PC-3 (cell line): Measurements from ENCODE around the gene CAMTA1. TPM values are rescaled to one million over a fixed set of nuclear protein-coding genes. Genes with fewer than 3 reads are reported as not detected.

Experiments
- ATAC-seq: fragments of 200-7000 bp; cut with Tn5 transposase; 2 replicates; pipeline ENCODE4 v1.9.1; 2020; ENCODE audit warnings: mild to moderate bottlenecking, moderate library complexity
- BruUV-seq: library from RNA; stranded (reverse); fragments of 400-500 nt; replicated peaks from 2 replicates; lab custom pipeline; 2021; lab: Mats Ljungman, UMichigan
- CTCF ChIA-PET: fragments of 300-600 bp; sonication (Branson Sonifier 250); formaldehyde crosslinking; loops from one replicate; lab custom pipeline; 2022; ENCODE audit warnings: antibody characterized with exemption; lab: Charles Lee
- POLR2A ChIA-PET: fragments of 300-600 bp; sonication (Branson Sonifier 250); formaldehyde crosslinking; loops from one replicate; lab custom pipeline; 2022; ENCODE audit warnings: antibody characterized with exemption; ENCODE audit not compliant: unreplicated experiment; lab: Charles Lee
- DNase-seq: peaks from one replicate; pipeline ENCODE4 v3.0.0-alpha.2; 2015
- H2AFZ ChIP-seq: fragments of 300-600 bp; sonication (generic); 2 replicates; pipeline ENCODE4 v1.6.0; 2016; ENCODE audit warnings: antibody characterized with exemption, low read length
- H3F3A ChIP-seq: fragments of 300-600 bp; sonication (generic); one replicate; pipeline ENCODE4 v1.6.0; 2017; ENCODE audit warnings: antibody characterized with exemption, low read length, control low read depth, mild to moderate bottlenecking; ENCODE audit not compliant: unreplicated experiment
- H3K27ac ChIP-seq: fragments of 300-600 bp; sonication (generic); 2 replicates; pipeline ENCODE4 v1.5.1; 2016; ENCODE audit warnings: mild to moderate bottlenecking, low read length
- H3K27me3 ChIP-seq: fragments of 300-600 bp; sonication (generic); 2 replicates; pipeline ENCODE4 v1.6.1; 2016; ENCODE audit warnings: low read length, mixed read lengths
- H3K36me3 ChIP-seq: fragments of 300-600 bp; sonication (generic); 2 replicates; pipeline ENCODE4 v1.6.1; 2016; ENCODE audit warnings: low read depth, mixed run types, low read length, mixed read lengths
- H3K4me1 ChIP-seq: fragments of 300-600 bp; sonication (generic); 2 replicates; pipeline ENCODE4 v1.5.1; 2016; ENCODE audit warnings: low read length; ENCODE audit not compliant: insufficient read depth
- H3K4me2 ChIP-seq: fragments of 300-600 bp; sonication (generic); 2 replicates; pipeline ENCODE4 v1.6.0; 2016; ENCODE audit warnings: low read length
- H3K4me3 ChIP-seq: fragments of 300-600 bp; sonication (generic); 2 replicates; pipeline ENCODE4 v1.5.1; 2016; ENCODE audit warnings: mild to moderate bottlenecking, low read length, mixed read lengths
- H3K79me2 ChIP-seq: fragments of 300-600 bp; sonication (generic); 2 replicates; pipeline ENCODE4 v1.6.1; 2017; ENCODE audit warnings: low read length, mixed read lengths
- H3K9ac ChIP-seq: fragments of 300-600 bp; sonication (generic); 2 replicates; pipeline ENCODE4 v1.6.0; 2016; ENCODE audit warnings: mild to moderate bottlenecking, low read length
- H3K9me2 ChIP-seq: fragments of 300-600 bp; sonication (generic); replicated peaks from 2 replicates; pipeline ENCODE4 v1.6.1; 2016; ENCODE audit warnings: mixed run types, low read length, mixed read lengths
- H3K9me3 ChIP-seq: fragments of 300-600 bp; sonication (generic); 2 replicates; pipeline ENCODE4 v1.6.1; 2016; ENCODE audit warnings: low read length, mixed read lengths
- H4K20me1 ChIP-seq: fragments of 300-600 bp; sonication (generic); 2 replicates; pipeline ENCODE4 v1.6.1; 2016; ENCODE audit warnings: low read length, mixed read lengths
- EZH2 ChIP-seq: fragments of 300-600 bp; sonication (generic); IDR thresholded peaks from one replicate; pipeline ENCODE4 v1.6.1; 2017; ENCODE audit warnings: antibody characterized with exemption, mild to moderate bottlenecking, low read length; ENCODE audit not compliant: unreplicated experiment
- EZH2phosphoT487 ChIP-seq: fragments of 300-600 bp; sonication (generic); IDR thresholded peaks from 2 replicates; pipeline ENCODE4 v1.6.1; 2018; ENCODE audit warnings: mild to moderate bottlenecking, antibody characterized with exemption, low read length, borderline replicate concordance
- intact Hi-C: fragments of 100-400 bp; cut with micrococcal nuclease; formaldehyde crosslinking; loops from 2 replicates; pipeline ENCODE4 v1.9.0; 2023
- total RNA-seq: library from RNA; depleted of rRNA; stranded (reverse); fragments of >200 nt; gene quantifications from 2 replicates; pipeline ENCODE4 v1.2.3, GENCODE V29; 2014
- TF ChIP-seq, protein P1 (sequence below): fragments of 300-600 bp; sonication (generic); conservative IDR thresholded peaks from 2 replicates; pipeline ENCODE4 v1.5.1; 2017; ENCODE audit warnings: antibody characterized with exemption, low read depth, mild to moderate bottlenecking, low read length

Gene CAMTA1
- total RNA-seq, 1 experiment from 2014 or later: 40.8 TPM

DNA sequence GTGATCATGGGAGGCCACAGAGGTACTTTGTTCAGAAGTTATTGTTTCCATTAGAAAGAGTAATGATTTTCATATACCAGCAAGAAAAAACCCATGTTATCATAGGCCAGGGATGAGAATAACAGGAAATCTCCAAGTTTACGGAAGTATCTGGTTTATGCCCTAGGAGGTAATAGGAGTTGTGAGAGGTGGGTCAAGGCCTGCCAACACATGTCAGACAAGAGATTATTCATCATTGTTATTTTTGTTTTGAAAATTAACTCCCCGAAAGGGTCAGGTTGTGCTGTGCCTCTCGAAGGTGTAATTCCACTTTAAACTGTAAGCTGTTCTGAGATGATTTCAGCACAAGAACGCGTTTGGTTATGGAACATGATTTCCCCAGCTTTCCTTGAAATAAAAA is 218.4 kb downstream of the CAMTA1 start:
- H3K9me3 ChIP-seq: no peaks in the 10 kb centered on the region
- ChIA-PET POLR2A (no interaction called here), CTCF (no interaction called here)
- peaks cover 77% of the 10 kb centered on the region for H3K27me3 ChIP-seq
- no peak for TF ChIP-seq EZH2
- TF ChIP-seq, protein P1, sequence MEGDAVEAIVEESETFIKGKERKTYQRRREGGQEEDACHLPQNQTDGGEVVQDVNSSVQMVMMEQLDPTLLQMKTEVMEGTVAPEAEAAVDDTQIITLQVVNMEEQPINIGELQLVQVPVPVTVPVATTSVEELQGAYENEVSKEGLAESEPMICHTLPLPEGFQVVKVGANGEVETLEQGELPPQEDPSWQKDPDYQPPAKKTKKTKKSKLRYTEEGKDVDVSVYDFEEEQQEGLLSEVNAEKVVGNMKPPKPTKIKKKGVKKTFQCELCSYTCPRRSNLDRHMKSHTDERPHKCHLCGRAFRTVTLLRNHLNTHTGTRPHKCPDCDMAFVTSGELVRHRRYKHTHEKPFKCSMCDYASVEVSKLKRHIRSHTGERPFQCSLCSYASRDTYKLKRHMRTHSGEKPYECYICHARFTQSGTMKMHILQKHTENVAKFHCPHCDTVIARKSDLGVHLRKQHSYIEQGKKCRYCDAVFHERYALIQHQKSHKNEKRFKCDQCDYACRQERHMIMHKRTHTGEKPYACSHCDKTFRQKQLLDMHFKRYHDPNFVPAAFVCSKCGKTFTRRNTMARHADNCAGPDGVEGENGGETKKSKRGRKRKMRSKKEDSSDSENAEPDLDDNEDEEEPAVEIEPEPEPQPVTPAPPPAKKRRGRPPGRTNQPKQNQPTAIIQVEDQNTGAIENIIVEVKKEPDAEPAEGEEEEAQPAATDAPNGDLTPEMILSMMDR: no peak
- no peak for TF ChIP-seq EZH2phosphoT487
- H2AFZ ChIP-seq: no peak overlapping the region
- H3F3A ChIP-seq: no peaks in the 10 kb centered on the region
- no peaks in the 10 kb centered on the region for H4K20me1 ChIP-seq
- DNase-seq: no peak
- no peak overlapping the region for H3K4me3 ChIP-seq
- no peak for ATAC-seq
- no peaks in the 10 kb centered on the region for H3K4me1 ChIP-seq
- no peak overlapping the region for H3K9ac ChIP-seq
- intact Hi-C loops: no loop called here
- no peak overlapping the region for H3K27ac ChIP-seq
- no peaks in the 10 kb centered on the region for H3K36me3 ChIP-seq
- no peaks in the 10 kb centered on the region for H3K9me2 ChIP-seq
- no peaks in the 10 kb centered on the region for H3K79me2 ChIP-seq
- BruUV-seq: no TSS peak
- no peak overlapping the region for H3K4me2 ChIP-seq

DNA sequence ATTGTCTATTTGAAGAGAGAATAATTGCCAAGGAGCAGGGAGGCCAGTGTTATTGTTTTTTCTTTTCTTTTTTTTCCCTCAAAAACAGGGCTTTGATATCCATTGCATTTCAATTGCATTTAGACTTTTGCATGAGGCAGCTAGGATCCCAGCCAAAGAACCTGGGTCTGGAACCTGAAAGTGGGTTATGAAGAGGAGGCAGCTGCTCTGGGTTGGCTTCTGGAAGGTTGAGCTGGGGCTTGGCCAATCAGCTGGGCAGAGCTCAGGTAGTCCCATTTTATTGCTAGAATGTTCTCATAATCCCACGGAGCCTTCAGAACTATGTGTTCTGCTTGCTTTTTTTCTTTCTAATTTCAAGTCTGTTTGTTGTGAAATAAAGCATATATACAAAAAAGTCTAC is 218.9 kb downstream of the CAMTA1 start:
- no peak overlapping the region for H3K27ac ChIP-seq
- no peaks in the 10 kb centered on the region for H3K79me2 ChIP-seq
- no peaks in the 10 kb centered on the region for H3K9me2 ChIP-seq
- no peak overlapping the region for H3K9ac ChIP-seq
- no peak overlapping the region for H3K4me2 ChIP-seq
- intact Hi-C loops: no loop called here
- ChIA-PET POLR2A (no interaction called here), CTCF (no interaction called here)
- no TSS peak for BruUV-seq
- peaks cover 82% of the 10 kb centered on the region for H3K27me3 ChIP-seq
- no peaks in the 10 kb centered on the region for H3K36me3 ChIP-seq
- TF ChIP-seq EZH2 (no peak), EZH2phosphoT487 (no peak)
- TF ChIP-seq, protein P1: no peak
- no peak for ATAC-seq
- no peaks in the 10 kb centered on the region for H4K20me1 ChIP-seq
- no peak overlapping the region for H3K4me3 ChIP-seq
- DNase-seq: no peak
- no peaks in the 10 kb centered on the region for H3F3A ChIP-seq
- H3K9me3 ChIP-seq: no peaks in the 10 kb centered on the region
- no peak overlapping the region for H2AFZ ChIP-seq
- H3K4me1 ChIP-seq: no peaks in the 10 kb centered on the region

GRCh38 chr1:7005762-7006161 is 220.5 kb downstream of the CAMTA1 start:
- CTCF ChIA-PET: no interaction called here
- Histone ChIP-seq H3K4me1 (no peaks in the 10 kb centered on the region), H3K27me3 (peaks cover 86% of the 10 kb centered on the region), H2AFZ (no peak overlapping the region), H3K9me3 (no peaks in the 10 kb centered on the region), H4K20me1 (no peaks in the 10 kb centered on the region), H3K79me2 (no peaks in the 10 kb centered on the region), H3K36me3 (no peaks in the 10 kb centered on the region), H3K27ac (no peak overlapping the region), H3K9ac (no peak overlapping the region), H3K4me2 (no peak overlapping the region), H3F3A (no peaks in the 10 kb centered on the region), H3K4me3 (no peak overlapping the region), H3K9me2 (no peaks in the 10 kb centered on the region)
- POLR2A ChIA-PET: no interaction called here
- TF ChIP-seq EZH2 (no peak), EZH2phosphoT487 (no peak)
- BruUV-seq: no TSS peak
- intact Hi-C loops: no loop called here
- ATAC-seq (no peak), DNase-seq (no peak)
